Bronchial epithelial cell (primary cell): ENCODE data around the gene FTSJ3. TPM values are rescaled to one million over a fixed set of nuclear protein-coding genes. Genes with fewer than 3 reads are reported as not detected.

Source experiments
- DNase-seq: peaks from one replicate; pipeline ENCODE4 v3.0.0-alpha.2; 2010; ENCODE audit warnings: low read depth
- FAIRE-seq: peaks from 2 replicates; lab custom pipeline; 2011; peaks lifted over from hg19 to GRCh38; lab: Jason Lieb, UNC
- H3K27me3 ChIP-seq: 2 replicates; pipeline ENCODE4 v1.5.1; 2011; ENCODE audit warnings: low read length; ENCODE audit not compliant: control insufficient read depth, insufficient read depth
- H3K36me3 ChIP-seq: 2 replicates; pipeline ENCODE4 v1.5.1; 2011; ENCODE audit warnings: low read length; ENCODE audit not compliant: control insufficient read depth, insufficient read depth
- H3K4me3 ChIP-seq: 2 replicates; pipeline ENCODE4 v1.5.1; 2011; ENCODE audit warnings: mild to moderate bottlenecking, low read depth, low read length, control low read depth
- CTCF ChIP-seq: IDR thresholded peaks from 2 replicates; pipeline ENCODE4 v1.5.1; 2011; ENCODE audit warnings: mild to moderate bottlenecking, moderate library complexity, low read length, control low read depth, inconsistent platforms; ENCODE audit not compliant: insufficient read depth, severe bottlenecking
- total RNA-seq: library from RNA; depleted of rRNA; stranded (reverse); fragments of >200 nt; gene quantifications from 2 replicates; pipeline ENCODE4 v1.2.1, GENCODE V29; 2014

Gene FTSJ3
- total RNA-seq, 1 donor from 2014 or later, result 43.4 TPM

- no peak for FAIRE-seq
- DNase-seq, result no peak
- no peak overlapping the region for H3K4me3 ChIP-seq
- H3K36me3 ChIP-seq, result peaks cover 24% of the 10 kb centered on the region
- H3K27me3 ChIP-seq, result no peaks in the 10 kb centered on the region
- TF ChIP-seq CTCF, result no peak
Measured at GRCh38 chr17:63823659-63824331, 3.7 kb downstream of the FTSJ3 start.

- H3K4me3 ChIP-seq, result no peak overlapping the region
- H3K27me3 ChIP-seq, result no peaks in the 10 kb centered on the region
- TF ChIP-seq CTCF, result no peak
- H3K36me3 ChIP-seq, result peaks cover 27% of the 10 kb centered on the region
- FAIRE-seq (no peak), DNase-seq (no peak)
Measured at GRCh38 chr17:63822537-63822936, 4.9 kb downstream of the FTSJ3 start.

DNA sequence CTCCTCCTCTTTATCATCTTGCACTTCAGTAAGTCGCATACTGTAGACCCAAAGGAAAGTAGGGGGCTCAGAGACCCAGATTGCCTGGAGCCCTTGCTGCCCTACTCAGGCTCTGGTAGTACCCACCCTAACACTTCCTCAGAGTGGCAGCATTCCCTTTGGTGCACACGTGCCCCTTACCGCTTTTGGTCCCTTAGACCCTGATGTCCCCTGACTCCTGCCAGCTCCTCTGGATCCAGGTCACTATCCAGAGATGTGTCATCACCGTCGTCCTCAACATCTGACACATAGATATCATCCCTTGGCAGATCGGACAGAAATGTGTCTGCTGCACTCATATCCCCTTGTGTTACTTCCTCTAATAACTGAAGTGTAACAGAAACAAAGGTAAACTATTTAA is 5.7 kb downstream of the FTSJ3 start:
- no peak for TF ChIP-seq CTCF
- Histone ChIP-seq H3K27me3 (no peaks in the 10 kb centered on the region), H3K4me3 (no peak overlapping the region), H3K36me3 (peaks cover 30% of the 10 kb centered on the region)
- DNase-seq, result no peak
- no peak for FAIRE-seq

GRCh38 chr17:63820963-63821561 is 6.4 kb downstream of the FTSJ3 start:
- TF ChIP-seq CTCF, result no peak
- Histone ChIP-seq H3K36me3 (peaks cover 30% of the 10 kb centered on the region), H3K4me3 (no peak overlapping the region), H3K27me3 (no peaks in the 10 kb centered on the region)
- no peak for FAIRE-seq
- no peak for DNase-seq

- Histone ChIP-seq H3K27me3 (no peaks in the 10 kb centered on the region), H3K36me3 (peaks cover 34% of the 10 kb centered on the region), H3K4me3 (no peak overlapping the region)
- DNase-seq (no peak), FAIRE-seq (no peak)
- no peak for TF ChIP-seq CTCF
Measured at GRCh38 chr17:63819585-63820537, 7.6 kb downstream of the FTSJ3 start.
